Neuronal stem cell (in vitro differentiated cells): ENCODE results near the gene BBS9.

Source experiments
- DNase-seq: peaks from one replicate; pipeline ENCODE4 v3.0.0-alpha.2; 2013; ENCODE audit warnings: low spot score
- H2AFZ ChIP-seq: one replicate; pipeline ENCODE4 v1.6.1; 2013; ENCODE audit warnings: mild to moderate bottlenecking, low read length, inconsistent platforms
- H2AK5ac ChIP-seq: 2 replicates; pipeline ENCODE4 v1.6.1; 2013; ENCODE audit warnings: low read depth, mild to moderate bottlenecking, inconsistent platforms, low read length, moderate library complexity, mixed read lengths
- H2BK120ac ChIP-seq: 2 replicates; pipeline ENCODE4 v1.6.1; 2013; ENCODE audit warnings: low read depth, mild to moderate bottlenecking, inconsistent platforms, low read length, moderate library complexity, mixed read lengths
- H2BK12ac ChIP-seq: one replicate; pipeline ENCODE4 v1.6.1; 2013; ENCODE audit warnings: low read length, inconsistent platforms
- H2BK15ac ChIP-seq: 2 replicates; pipeline ENCODE4 v1.6.1; 2013; ENCODE audit warnings: mild to moderate bottlenecking, low read length, inconsistent platforms, mixed read lengths
- H2BK5ac ChIP-seq: one replicate; pipeline ENCODE4 v1.6.1; 2013; ENCODE audit warnings: inconsistent platforms, mild to moderate bottlenecking, low read length, moderate library complexity
- H3K14ac ChIP-seq: one replicate; pipeline ENCODE4 v1.6.1; 2013; ENCODE audit warnings: low read length, inconsistent platforms
- H3K18ac ChIP-seq: 2 replicates; pipeline ENCODE4 v1.6.1; 2013; ENCODE audit warnings: low read length, inconsistent platforms
- H3K23ac ChIP-seq: 2 replicates; pipeline ENCODE4 v1.6.1; 2013; ENCODE audit warnings: low read depth, mild to moderate bottlenecking, mixed read lengths, low read length, inconsistent platforms; ENCODE audit not compliant: poor library complexity
- H3K27ac ChIP-seq: replicated peaks from 3 replicates; pipeline ENCODE4 v1.5.1; 2013; ENCODE audit warnings: low read length, inconsistent platforms
- H3K27me3 ChIP-seq, 3 experiments: 2 replicates each; pipeline ENCODE4 v1.6.1; 2013; ENCODE audit warnings: low read length in 3 of 3, mild to moderate bottlenecking in 2 of 3, inconsistent platforms in 1 of 3, low read depth in 1 of 3, mixed read lengths in 1 of 3, moderate library complexity in 1 of 3; ENCODE audit not compliant: control insufficient read depth in 3 of 3, insufficient read depth in 3 of 3
- H3K36me3 ChIP-seq, 2 donors: replicated peaks in 1 of 2; 2 replicates each; pipeline ENCODE4 v1.6.1; 2013; ENCODE audit warnings: low read length in 2 of 2; ENCODE audit not compliant: control insufficient read depth in 2 of 2, insufficient read depth in 2 of 2
- H3K4ac ChIP-seq: 2 replicates; pipeline ENCODE4 v1.6.1; 2013; ENCODE audit warnings: inconsistent platforms, mild to moderate bottlenecking, low read length, moderate library complexity
- H3K4me1 ChIP-seq, 2 donors: 1 replicate in 1 of 2; 2 replicates in 1 of 2; pipeline ENCODE4 v1.6.1; 2013; ENCODE audit warnings: low read length in 2 of 2, low read depth in 1 of 2; ENCODE audit not compliant: control insufficient read depth in 2 of 2, insufficient read depth in 1 of 2
- H3K4me2 ChIP-seq: one replicate; pipeline ENCODE4 v1.6.1; 2013; ENCODE audit warnings: mild to moderate bottlenecking, low read length, inconsistent platforms; ENCODE audit not compliant: insufficient read depth, poor library complexity, severe bottlenecking
- H3K4me3 ChIP-seq, 2 donors: 2 replicates each; pipeline ENCODE4 v1.5.1; 2013; ENCODE audit warnings: low read length in 2 of 2, mild to moderate bottlenecking in 2 of 2, inconsistent platforms in 1 of 2, moderate library complexity in 1 of 2
- H3K79me1 ChIP-seq: one replicate; pipeline ENCODE4 v1.6.1; 2013; ENCODE audit warnings: low read depth, mild to moderate bottlenecking, inconsistent platforms, low read length, moderate library complexity
- H3K9ac ChIP-seq: one replicate; pipeline ENCODE4 v1.6.1; 2013; ENCODE audit warnings: mild to moderate bottlenecking, low read depth, low read length, inconsistent platforms; ENCODE audit not compliant: poor library complexity
- H3K9me3 ChIP-seq, 2 donors: replicated peaks in 1 of 2; 2 replicates each; pipeline versions ENCODE3 to v1.6.1; 2013; ENCODE audit warnings: low read length in 2 of 2, mild to moderate bottlenecking in 2 of 2, inconsistent platforms in 1 of 2, low read depth in 1 of 2, mixed read lengths in 1 of 2, moderate library complexity in 1 of 2; ENCODE audit not compliant: control insufficient read depth in 2 of 2, insufficient read depth in 1 of 2
- H4K8ac ChIP-seq: one replicate; pipeline ENCODE4 v1.6.1; 2013; ENCODE audit warnings: low read depth, mild to moderate bottlenecking, inconsistent platforms, low read length, moderate library complexity
- H4K91ac ChIP-seq: one replicate; pipeline ENCODE4 v1.6.1; 2013; ENCODE audit warnings: low read length, low read depth, mild to moderate bottlenecking, inconsistent platforms; ENCODE audit not compliant: poor library complexity
- WGBS, 2 donors: extraction: QIAGEN DNeasy Blood & Tissue Kit; methylation state at CpG; one replicate each; pipeline ENCODE4 v1.1.7; 2013; ENCODE audit warnings: missing lambda C conversion rate in 2 of 2, mixed read lengths in 1 of 2; ENCODE audit not compliant: insufficient read length in 2 of 2, insufficient replicate concordance in 1 of 2; ENCODE audit errors: extremely low coverage in 2 of 2; 5-methylcytosine and 5-hydroxymethylcytosine counted together

The BBS9 gene

GRCh38 chr7:33393770-33394169 is 264.4 kb downstream of the BBS9 start:
- Histone ChIP-seq H3K79me1 (no peaks in the 10 kb centered on the region), H4K8ac (no peak overlapping the region), H3K4ac (no peak overlapping the region), H2AK5ac (no peak overlapping the region), H3K27ac (no peak overlapping the region), H2BK12ac (no peak overlapping the region), H3K4me3 (no peak overlapping the region), H2BK120ac (no peak overlapping the region), H3K14ac (no peak overlapping the region), H3K18ac (no peak overlapping the region), H2AFZ (no peak overlapping the region), H3K27me3 (no peaks in the 10 kb centered on the region), H3K9ac (no peak overlapping the region), H3K9me3 (no peaks in the 10 kb centered on the region), H3K4me2 (no peak overlapping the region), H2BK5ac (no peak overlapping the region), H4K91ac (no peak overlapping the region), H3K23ac (no peak overlapping the region), H3K36me3 (no peaks in the 10 kb centered on the region), H2BK15ac (no peak overlapping the region), H3K4me1 (peaks cover 0 to 2% of the 10 kb centered on the region in 2 donors)
- no peak for DNase-seq

GRCh38 chr7:33395340-33395739 is 266.0 kb downstream of the BBS9 start:
- H2AK5ac ChIP-seq = no peak overlapping the region
- DNase-seq = no peak
- no peak overlapping the region for H2AFZ ChIP-seq
- H3K4me3 ChIP-seq = no peak overlapping the region
- H3K9ac ChIP-seq = no peak overlapping the region
- H2BK5ac ChIP-seq = no peak overlapping the region
- no peak overlapping the region for H2BK12ac ChIP-seq
- H3K14ac ChIP-seq = no peak overlapping the region
- no peak overlapping the region for H3K23ac ChIP-seq
- H3K9me3 ChIP-seq = no peaks in the 10 kb centered on the region
- H3K4me1 ChIP-seq = peaks cover 0 to 2% of the 10 kb centered on the region in 2 donors
- no peaks in the 10 kb centered on the region for H3K36me3 ChIP-seq
- H2BK15ac ChIP-seq = no peak overlapping the region
- H3K79me1 ChIP-seq = no peaks in the 10 kb centered on the region
- H2BK120ac ChIP-seq = no peak overlapping the region
- H4K91ac ChIP-seq = no peak overlapping the region
- H3K4ac ChIP-seq = no peak overlapping the region
- H3K27ac ChIP-seq = no peak overlapping the region
- no peaks in the 10 kb centered on the region for H3K27me3 ChIP-seq
- H3K18ac ChIP-seq = no peak overlapping the region
- no peak overlapping the region for H3K4me2 ChIP-seq
- H4K8ac ChIP-seq = no peak overlapping the region

- Histone ChIP-seq H4K91ac (no peak overlapping the region), H3K27ac (no peak overlapping the region), H3K4me2 (no peak overlapping the region), H2BK15ac (no peak overlapping the region), H2AK5ac (no peak overlapping the region), H3K9ac (no peak overlapping the region), H3K4me3 (no peak overlapping the region), H3K27me3 (no peaks in the 10 kb centered on the region), H3K23ac (no peak overlapping the region), H3K4ac (no peak overlapping the region), H3K9me3 (no peaks in the 10 kb centered on the region), H2BK12ac (no peak overlapping the region), H3K18ac (no peak overlapping the region), H3K4me1 (no peaks in the 10 kb centered on the region), H3K79me1 (no peaks in the 10 kb centered on the region), H3K14ac (no peak overlapping the region), H4K8ac (no peak overlapping the region), H3K36me3 (no peaks in the 10 kb centered on the region), H2AFZ (no peak overlapping the region), H2BK120ac (no peak overlapping the region), H2BK5ac (no peak overlapping the region)
- DNase-seq = no peak
- WGBS, 2 donors = no CpG with 5 or more reads among the region's 3 CpGs
These were observed 270.3 kb downstream of the BBS9 start for GRCh38 chr7:33399528-33400213.

- H3K79me1 ChIP-seq = no peaks in the 10 kb centered on the region
- H3K27ac ChIP-seq = no peak overlapping the region
- H3K9ac ChIP-seq = no peak overlapping the region
- H3K4me3 ChIP-seq = no peak overlapping the region
- H2BK5ac ChIP-seq = no peak overlapping the region
- no peak for DNase-seq
- H3K9me3 ChIP-seq = no peaks in the 10 kb centered on the region
- no peak overlapping the region for H3K14ac ChIP-seq
- no peak overlapping the region for H3K18ac ChIP-seq
- H3K4me2 ChIP-seq = no peak overlapping the region
- H3K23ac ChIP-seq = no peak overlapping the region
- no peak overlapping the region for H4K8ac ChIP-seq
- H3K4me1 ChIP-seq = no peaks in the 10 kb centered on the region
- no peak overlapping the region for H2BK12ac ChIP-seq
- H2BK15ac ChIP-seq = no peak overlapping the region
- H4K91ac ChIP-seq = no peak overlapping the region
- no peak overlapping the region for H3K4ac ChIP-seq
- H3K27me3 ChIP-seq = no peaks in the 10 kb centered on the region
- H3K36me3 ChIP-seq = no peaks in the 10 kb centered on the region
- no CpG with 5 or more reads among the region's 1 CpG for WGBS, 2 donors
- no peak overlapping the region for H2AFZ ChIP-seq
- H2BK120ac ChIP-seq = no peak overlapping the region
- H2AK5ac ChIP-seq = no peak overlapping the region
These were observed 270.8 kb downstream of the BBS9 start for GRCh38 chr7:33400214-33400538.
